ENCODE data around the gene CD4.

DNA sequence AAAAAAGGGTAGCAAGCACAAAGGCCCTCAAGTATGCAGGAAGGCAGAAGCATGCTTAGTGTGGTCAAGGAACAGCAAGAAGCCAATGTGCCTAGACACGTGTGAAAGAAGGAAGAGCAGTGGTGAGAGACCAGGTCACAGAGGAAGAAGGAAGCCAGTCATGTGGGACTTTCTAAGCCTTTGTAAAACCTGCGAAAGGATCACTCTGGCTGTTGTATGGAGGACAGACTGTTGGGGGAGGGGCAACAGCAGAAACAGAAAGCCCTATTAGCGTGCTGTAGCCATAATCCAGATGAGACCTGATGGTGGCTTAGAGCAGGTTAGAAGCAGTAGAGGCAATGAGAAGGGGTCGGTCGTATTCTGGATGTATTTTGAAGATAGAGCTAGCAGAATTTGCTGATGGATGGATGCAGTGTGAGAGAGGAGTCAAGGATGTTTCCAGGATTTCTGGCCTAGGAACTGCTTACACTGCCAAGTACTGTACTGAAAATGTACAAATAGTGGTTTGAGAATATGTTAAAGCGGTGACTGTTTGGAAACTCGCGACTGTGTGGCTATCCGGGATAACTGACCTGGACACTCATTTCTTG is 30.7 kb upstream of the CD4 start:
- TF ChIP-seq GATA2 (IDR thresholded peaks at IDR 0.05; ENCODE audit: low read depth, low read length) (no peak), GATA3 (IDR thresholded peaks at IDR 0.05; ENCODE audit: low read depth, low read length) (no peak)

All from SH-SY5Y (cell line).